Stomach (tissue), 9 donors: ENCODE results near the gene CTSV. TPM values are rescaled to one million over a fixed set of nuclear protein-coding genes. Genes with fewer than 3 reads are reported as not detected.
"Not testable (repeated sequence)": the region's sequence is repeated elsewhere in the genome, so short reads cannot be mapped to it uniquely, and the experiment has no call there.

Experiments
- DNase-seq, 2 donors: peaks; one replicate each; pipeline versions ENCODE4 v3.0.0 to v3.0.0-alpha.2; 2013 to 2019
- H3K27ac ChIP-seq, 5 donors: fragments of 200-600 bp in 4 of 5; sonication (generic) in 4 of 5; one replicate each; pipeline ENCODE4 v1.5.1; 2013 to 2019; ENCODE audit warnings: mild to moderate bottlenecking in 1 of 5, moderate library complexity in 1 of 5
- H3K27me3 ChIP-seq, 3 donors: fragments of 200-600 bp; sonication (generic); one replicate each; pipeline ENCODE4 v1.5.1; 2017 to 2019; ENCODE audit warnings: mixed run types in 1 of 3
- H3K36me3 ChIP-seq, 4 donors: fragments of 200-600 bp; sonication (generic); 1 replicate in 3 of 4; 2 replicates in 1 of 4; pipeline ENCODE4 v1.5.1; 2016 to 2019
- H3K4me1 ChIP-seq, 4 donors: fragments of 200-600 bp; sonication (generic); one replicate each; pipeline ENCODE4 v1.5.1; 2016 to 2019
- H3K4me3 ChIP-seq, 4 donors: fragments of 200-600 bp; sonication (generic) in 3 of 4; one replicate each; pipeline ENCODE4 v1.5.1; 2016 to 2019; ENCODE audit warnings: mild to moderate bottlenecking in 1 of 4
- H3K9me3 ChIP-seq, 4 donors: fragments of 200-600 bp; sonication (generic); one replicate each; pipeline ENCODE4 v1.5.1; 2016 to 2019
- EP300 ChIP-seq: sonication (generic); formaldehyde crosslinking; IDR thresholded peaks from one replicate; pipeline ENCODE4 v1.6.1; 2017; ENCODE audit warnings: antibody characterized with exemption
- POLR2A ChIP-seq, 4 donors: fragments of 450-650 bp; IDR thresholded peaks; one replicate each; pipeline ENCODE4 v1.6.1; 2016; ENCODE audit warnings: antibody characterized with exemption in 4 of 4, control low read depth in 2 of 4, mild to moderate bottlenecking in 1 of 4, moderate library complexity in 1 of 4
- POLR2AphosphoS5 ChIP-seq, 3 donors: sonication (generic); formaldehyde crosslinking; IDR thresholded peaks; one replicate each; pipeline ENCODE4 v1.6.1; 2016; ENCODE audit warnings: antibody characterized with exemption in 3 of 3
- WGBS, 5 donors: extraction: QIAGEN DNeasy Blood & Tissue Kit in 3 of 5; methylation state at CpG; one replicate each; pipeline versions ENCODE4 v1.1.5 to v1.1.7; 2013 to 2018; 5-methylcytosine and 5-hydroxymethylcytosine counted together
- intact Hi-C: fragments of 100-400 bp; cut with DNase I; formaldehyde crosslinking; loops from one replicate; pipeline ENCODE4 v1.15.1; 2023; ENCODE audit warnings: low total_unique reads
- polyA plus RNA-seq, 3 donors: library from polyadenylated mRNA; stranded (reverse); fragments of 200-250 nt; gene quantifications; one replicate each; pipeline ENCODE4 v1.2.3, GENCODE V29; 2013
- total RNA-seq, 5 donors: library from RNA; depleted of rRNA; stranded (reverse); fragments of >200 nt; gene quantifications; one replicate each; pipeline versions ENCODE4 v1.1.0 to v1.2.3, GENCODE V29; 2014 to 2016
- TF ChIP-seq, protein P1 (sequence below), 7 experiments: fragments of 450-650 bp in 4 of 7; fragments of 200-600 bp in 3 of 7; sonication (generic) in 3 of 7; IDR thresholded peaks; one replicate each; pipeline ENCODE4 v1.5.1; 2016 to 2019; ENCODE audit warnings: antibody characterized with exemption in 7 of 7, control low read depth in 2 of 7, mild to moderate bottlenecking in 1 of 7
- donor health status: healthy with polysubstance abuse.
- donor health status: Bipolar disorder and iron deficiency.
- donor health status: healthy.

CTSV gene
- total and polyA plus RNA-seq, 8 donors = 0.43 to 11.0 (median 6.3) TPM; not detected in 2

DNA sequence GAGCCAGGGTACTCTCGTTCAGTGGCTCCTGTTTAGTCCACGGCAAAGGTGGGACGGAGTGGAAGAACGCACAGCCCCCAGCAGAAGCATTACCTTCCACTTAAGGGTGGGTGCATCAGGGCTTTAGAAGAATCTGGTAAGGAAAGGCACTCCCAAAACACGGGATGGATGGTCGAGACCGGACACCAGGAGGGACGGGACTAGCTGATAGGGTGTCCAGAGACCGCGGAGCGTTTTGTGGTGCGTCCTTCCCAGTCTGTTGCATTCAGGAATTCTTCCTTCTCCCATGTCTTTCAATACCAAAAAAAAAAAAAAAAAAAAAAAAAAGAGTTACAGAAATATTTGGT, 545 bp upstream of the CTSV start:
- intact Hi-C loops = no loop called here
- DNase-seq = peak; percentile 31 to 64
- H3K36me3 ChIP-seq = no peaks in the 10 kb centered on the region
- H3K9me3 ChIP-seq = peaks cover 0 to 5% (median 0%) of the 10 kb centered on the region in 4 donors
- H3K4me3 ChIP-seq = peak overlapping the region; percentile 42 to 63 (median 53)
- peaks cover 7 to 17% (median 14%) of the 10 kb centered on the region in 4 donors for H3K4me1 ChIP-seq
- TF ChIP-seq POLR2A (IDR thresholded peaks at IDR 0.05) (no peak), POLR2AphosphoS5 (IDR thresholded peaks at IDR 0.05) (no peak), EP300 (no peak)
- TF ChIP-seq, protein P1, sequence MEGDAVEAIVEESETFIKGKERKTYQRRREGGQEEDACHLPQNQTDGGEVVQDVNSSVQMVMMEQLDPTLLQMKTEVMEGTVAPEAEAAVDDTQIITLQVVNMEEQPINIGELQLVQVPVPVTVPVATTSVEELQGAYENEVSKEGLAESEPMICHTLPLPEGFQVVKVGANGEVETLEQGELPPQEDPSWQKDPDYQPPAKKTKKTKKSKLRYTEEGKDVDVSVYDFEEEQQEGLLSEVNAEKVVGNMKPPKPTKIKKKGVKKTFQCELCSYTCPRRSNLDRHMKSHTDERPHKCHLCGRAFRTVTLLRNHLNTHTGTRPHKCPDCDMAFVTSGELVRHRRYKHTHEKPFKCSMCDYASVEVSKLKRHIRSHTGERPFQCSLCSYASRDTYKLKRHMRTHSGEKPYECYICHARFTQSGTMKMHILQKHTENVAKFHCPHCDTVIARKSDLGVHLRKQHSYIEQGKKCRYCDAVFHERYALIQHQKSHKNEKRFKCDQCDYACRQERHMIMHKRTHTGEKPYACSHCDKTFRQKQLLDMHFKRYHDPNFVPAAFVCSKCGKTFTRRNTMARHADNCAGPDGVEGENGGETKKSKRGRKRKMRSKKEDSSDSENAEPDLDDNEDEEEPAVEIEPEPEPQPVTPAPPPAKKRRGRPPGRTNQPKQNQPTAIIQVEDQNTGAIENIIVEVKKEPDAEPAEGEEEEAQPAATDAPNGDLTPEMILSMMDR (IDR thresholded peaks at IDR 0.05) = no peak
- H3K27ac ChIP-seq = peak overlapping the region in 4 of 5 donors; percentile 56 to 76 (median 68)
- H3K27me3 ChIP-seq = peaks cover 0 to 52% (median 7%) of the 10 kb centered on the region in 3 donors
- 1 to 4% (median 2%) methylated on average over 11 to 12 of the region's 12 CpGs for WGBS, 5 donors

GRCh38 chr9:97023505-97023904, 15.4 kb downstream of the CTSV start:
- H3K9me3 ChIP-seq, H3K4me1 ChIP-seq, H3K36me3 ChIP-seq, intact Hi-C loops, H3K4me3 ChIP-seq, DNase-seq, H3K27me3 ChIP-seq, H3K27ac ChIP-seq: not testable (repeated sequence)
- 85 to 100% (median 98%) methylated on average over 1 of the region's 1 CpG for WGBS, 5 donors

DNA sequence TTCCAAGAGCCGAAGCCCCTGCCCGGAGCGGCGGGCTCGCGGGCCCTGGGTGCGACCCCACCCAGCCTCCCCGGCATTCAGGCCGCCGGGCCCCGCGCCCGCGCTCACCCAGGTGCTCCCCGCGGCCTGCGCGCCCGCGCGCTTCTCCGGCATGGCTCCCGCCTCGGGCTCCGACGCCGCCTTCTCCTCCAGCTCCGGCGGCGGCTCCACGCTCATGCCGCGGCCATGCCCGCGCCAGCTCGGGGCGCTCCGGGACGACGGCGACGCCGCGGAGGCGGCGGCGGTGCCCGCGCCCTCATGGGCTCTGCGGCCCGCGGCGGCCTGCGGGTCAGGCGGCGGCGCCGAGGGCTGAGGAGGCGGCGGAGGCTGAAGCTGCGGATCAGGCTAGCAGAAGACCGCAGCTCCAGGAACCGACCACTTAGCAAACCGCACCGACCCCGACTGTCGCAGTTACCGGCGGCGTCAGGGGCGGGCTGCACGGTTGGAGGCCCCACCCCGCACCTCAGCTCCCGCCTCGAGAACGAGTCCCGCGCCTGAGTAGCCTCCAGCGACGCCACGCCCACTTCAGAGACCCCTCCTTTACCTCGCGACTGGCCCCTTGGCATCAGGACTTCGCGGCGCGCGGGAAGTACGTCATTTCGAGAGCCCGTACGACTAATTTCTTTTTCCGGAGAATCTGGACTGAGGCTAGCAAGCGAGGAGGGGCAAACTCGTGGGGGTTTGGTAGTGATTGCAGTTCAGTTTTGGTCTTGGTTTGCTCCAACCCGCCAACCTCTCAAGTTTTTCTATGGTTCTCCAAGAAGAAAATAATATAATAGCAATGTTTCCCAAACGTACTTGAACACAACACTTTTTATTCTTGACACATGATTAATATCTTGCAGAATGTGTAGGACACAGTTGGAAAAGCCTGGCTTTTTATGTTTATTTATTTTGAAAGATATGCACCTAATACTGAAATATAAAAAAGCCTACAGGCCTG, 25.5 kb downstream of the CTSV start:
- H3K36me3 ChIP-seq, H3K9me3 ChIP-seq, intact Hi-C loops, H3K27me3 ChIP-seq, H3K4me1 ChIP-seq: not testable (repeated sequence)
- DNase-seq = peak; percentile 74 to 89
- H3K4me3 ChIP-seq = peak overlapping the region; percentile 56 to 63 (median 60)
- H3K27ac ChIP-seq = peak overlapping the region; percentile 83 to 95 (median 89)
- WGBS, 5 donors = 0 to 1% (median 0%) methylated on average over 22 to 82 of the region's 97 CpGs
- TF ChIP-seq POLR2AphosphoS5 (IDR thresholded peaks at IDR 0.05) (peak in 2 of 3 donors; percentile 69 to 77), POLR2A (IDR thresholded peaks at IDR 0.05) (peak in 1 of 4 donors; percentile 10)

DNA sequence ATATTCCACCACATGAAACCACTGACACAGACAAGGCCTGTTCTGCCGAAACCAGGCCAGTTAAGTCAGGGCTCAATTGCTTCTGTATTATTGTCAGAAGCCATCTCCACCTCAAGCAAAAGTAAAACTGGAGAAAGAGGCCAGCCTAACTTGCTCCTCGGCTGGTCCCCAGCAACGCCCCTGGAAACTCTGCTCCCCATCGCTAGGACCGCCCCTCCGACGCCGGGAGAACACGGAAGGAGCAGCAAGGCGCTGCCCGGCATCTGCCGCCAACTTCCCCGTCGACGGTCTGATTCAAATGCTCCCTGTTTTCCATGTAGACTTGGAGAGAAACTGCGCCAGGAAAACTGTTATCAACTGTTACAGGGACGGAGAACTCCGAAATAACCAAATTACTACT, 26.3 kb downstream of the CTSV start:
- Histone ChIP-seq H3K27ac (peak overlapping the region; percentile 68 to 92 (median 88)), H3K4me3 (peak overlapping the region; percentile 56 to 63 (median 60))
- H3K4me1 ChIP-seq, intact Hi-C loops, H3K9me3 ChIP-seq, H3K36me3 ChIP-seq, H3K27me3 ChIP-seq: not testable (repeated sequence)
- WGBS, 5 donors = 0 to 2% (median 0%) methylated on average over 3 to 13 of the region's 18 CpGs
- DNase-seq = peak in 1 of 2 donors; percentile 15
- peak in 2 of 3 donors; percentile 29 to 46 for TF ChIP-seq POLR2AphosphoS5 (IDR thresholded peaks at IDR 0.05)

- H3K36me3 ChIP-seq, H3K4me3 ChIP-seq, H3K9me3 ChIP-seq, H3K27ac ChIP-seq, DNase-seq, H3K27me3 ChIP-seq, intact Hi-C loops: not testable (repeated sequence)
- H3K4me1 ChIP-seq = peaks cover 0 to 12% (median 3%) of the 10 kb centered on the region in 4 donors
These were observed 36.7 kb downstream of the CTSV start for GRCh38 chr9:97002195-97002594.

GRCh38 chr9:97001338-97001737, 37.6 kb downstream of the CTSV start:
- H3K9me3 ChIP-seq, H3K27ac ChIP-seq, H3K4me3 ChIP-seq, intact Hi-C loops, H3K27me3 ChIP-seq, H3K36me3 ChIP-seq, DNase-seq: not testable (repeated sequence)
- H3K4me1 ChIP-seq = peaks cover 0 to 12% (median 3%) of the 10 kb centered on the region in 4 donors
- 73 to 90% (median 78%) methylated on average over 1 of the region's 1 CpG; no CpG with 5 or more reads in 1 of the 5 donors for WGBS, 5 donors

GRCh38 chr9:97000139-97000787, 38.7 kb downstream of the CTSV start:
- H3K36me3 ChIP-seq, H3K27ac ChIP-seq, DNase-seq, H3K27me3 ChIP-seq, intact Hi-C loops, H3K4me3 ChIP-seq, H3K9me3 ChIP-seq: not testable (repeated sequence)
- WGBS, 5 donors = 80 to 92% (median 81%) methylated on average over 3 of the region's 3 CpGs
- H3K4me1 ChIP-seq = peaks cover 0 to 12% (median 3%) of the 10 kb centered on the region in 4 donors

DNA sequence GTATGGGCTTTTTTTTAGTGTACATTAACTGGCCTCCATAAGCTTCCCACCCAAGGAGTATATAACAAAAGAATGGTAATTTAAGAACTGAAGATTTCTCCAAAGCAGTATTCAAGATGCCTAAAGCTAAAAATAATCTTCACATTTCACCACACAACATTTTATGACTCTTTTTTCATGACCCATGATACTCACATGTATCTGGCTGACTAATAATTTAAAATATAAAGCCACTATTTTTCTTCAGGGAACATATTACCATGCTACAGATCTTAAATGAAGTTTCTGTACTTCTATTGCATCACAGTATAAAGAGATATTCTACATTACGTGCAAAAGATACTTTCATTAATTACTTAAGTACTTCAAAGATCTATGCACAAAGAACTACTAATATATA, 39.2 kb downstream of the CTSV start:
- DNase-seq, H3K9me3 ChIP-seq, H3K4me3 ChIP-seq, H3K36me3 ChIP-seq, intact Hi-C loops, H3K27me3 ChIP-seq, H3K27ac ChIP-seq: not testable (repeated sequence)
- peaks cover 0 to 12% (median 3%) of the 10 kb centered on the region in 4 donors for H3K4me1 ChIP-seq
- 94 to 100% (median 95%) methylated on average over 1 of the region's 1 CpG for WGBS, 5 donors

DNA sequence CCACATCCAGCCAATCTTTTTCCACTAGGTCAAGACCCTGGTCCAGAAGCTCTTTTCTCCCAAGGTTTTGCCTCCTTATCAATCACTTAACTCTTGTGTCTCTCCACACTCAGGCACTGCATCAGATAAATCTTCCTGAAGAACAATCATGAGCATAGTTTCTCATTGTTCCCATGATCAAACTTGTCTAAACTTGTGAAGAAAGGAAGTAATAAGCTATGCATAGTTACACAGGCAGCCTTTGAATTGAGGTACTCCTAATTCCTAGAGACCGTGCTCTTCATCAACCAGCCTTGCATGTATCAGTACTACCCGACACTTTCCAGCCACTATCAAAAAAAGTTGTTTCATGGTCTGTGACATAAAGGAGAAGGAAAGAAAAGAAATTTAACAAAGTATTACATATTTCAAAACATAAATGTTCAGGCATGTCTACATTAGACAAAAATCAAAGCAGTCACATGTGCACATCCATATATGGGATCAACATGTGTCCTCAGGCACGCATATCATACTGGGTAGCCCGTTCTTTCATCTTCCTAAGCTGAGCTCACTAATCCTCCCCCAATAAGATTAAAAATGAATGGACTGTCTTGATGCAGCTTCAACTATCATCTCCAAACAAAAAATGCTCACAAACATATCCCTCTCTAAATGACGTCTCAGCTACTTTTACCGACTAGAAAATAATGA, 41.8 kb downstream of the CTSV start:
- H3K27ac ChIP-seq, H3K4me3 ChIP-seq, H3K9me3 ChIP-seq, DNase-seq, H3K36me3 ChIP-seq, H3K27me3 ChIP-seq, intact Hi-C loops: not testable (repeated sequence)
- WGBS, 5 donors = 76 to 93% (median 91%) methylated on average over 4 to 6 of the region's 6 CpGs
- H3K4me1 ChIP-seq = peaks cover 0 to 12% (median 3%) of the 10 kb centered on the region in 4 donors
